ENCODE results near the gene SUSD2. TPM values are rescaled to one million over a fixed set of nuclear protein-coding genes. Genes with fewer than 3 reads are reported as not detected.
"Not testable (repeated sequence)": the region's sequence is repeated elsewhere in the genome, so short reads cannot be mapped to it uniquely, and the experiment has no call there.

Gene SUSD2
- total RNA-seq, 1 experiment from 2014 or later = 2.5 TPM

GRCh38 chr22:24200619-24201212 is 19.4 kb downstream of the SUSD2 start:
- peak; percentile 73 for DNase-seq
- H3K4me1 Mint-ChIP-seq (ENCODE audit: low read depth, unreplicated experiment) = peaks cover 48% of the 10 kb centered on the region
- no peaks in the 10 kb centered on the region for H3K9me3 Mint-ChIP-seq (ENCODE audit: low read depth, unreplicated experiment)
- peak overlapping the region; percentile 98 for H3K27ac Mint-ChIP-seq (ENCODE audit: unreplicated experiment)
- H3K4me3 Mint-ChIP-seq (ENCODE audit: low read depth, unreplicated experiment) = no peak overlapping the region
- no TSS peak for BruUV-seq (replicated peaks)
- CTCF ChIA-PET = interaction anchor here (1.1 to 1.3 kb wide), 3 partner anchors 11 to 47 kb away, joined by 3 to 6 read pairs (median 5); no protein-coding TSS in a partner anchor
- TF ChIP-seq CTCF (IDR thresholded peaks at IDR 0.05; ENCODE audit: unreplicated experiment) = no peak
- no peaks in the 10 kb centered on the region for H3K27me3 Mint-ChIP-seq (ENCODE audit: unreplicated experiment)
- intact Hi-C loops (cut with micrococcal nuclease; ENCODE audit: unreplicated experiment) = loop anchor here (5.0 kb wide), 1 partner anchor 47 kb away; the partner anchor contains the start of gene GGT5
- H3K36me3 Mint-ChIP-seq (ENCODE audit: insufficient read depth, unreplicated experiment) = peaks cover 28% of the 10 kb centered on the region

GRCh38 chr22:24201681-24202614 is 20.7 kb downstream of the SUSD2 start:
- peaks cover 23% of the 10 kb centered on the region for H3K36me3 Mint-ChIP-seq (ENCODE audit: insufficient read depth, unreplicated experiment)
- peak; percentile 52 for DNase-seq
- CTCF ChIA-PET = interaction anchor here (0.7 to 0.9 kb wide), 3 partner anchors 11 to 45 kb away, joined by 3 read pairs; no protein-coding TSS in a partner anchor
- no peak for TF ChIP-seq CTCF (IDR thresholded peaks at IDR 0.05; ENCODE audit: unreplicated experiment)
- H3K9me3 Mint-ChIP-seq (ENCODE audit: low read depth, unreplicated experiment) = no peaks in the 10 kb centered on the region
- intact Hi-C loops (cut with micrococcal nuclease; ENCODE audit: unreplicated experiment) = loop anchor here (5.0 kb wide), 1 partner anchor 45 kb away; the partner anchor contains the start of gene GGT5
- peak overlapping the region; percentile 98 for H3K27ac Mint-ChIP-seq (ENCODE audit: unreplicated experiment)
- H3K4me3 Mint-ChIP-seq (ENCODE audit: low read depth, unreplicated experiment) = peak overlapping the region; percentile 40
- BruUV-seq (replicated peaks) = no TSS peak
- H3K4me1 Mint-ChIP-seq (ENCODE audit: low read depth, unreplicated experiment) = peaks cover 49% of the 10 kb centered on the region
- H3K27me3 Mint-ChIP-seq (ENCODE audit: unreplicated experiment) = no peaks in the 10 kb centered on the region

GRCh38 chr22:24203856-24204255 is 22.6 kb downstream of the SUSD2 start:
- H3K27ac Mint-ChIP-seq (ENCODE audit: unreplicated experiment) = not testable (repeated sequence)
- H3K36me3 Mint-ChIP-seq (ENCODE audit: insufficient read depth, unreplicated experiment) = peaks cover 29% of the 10 kb centered on the region

GRCh38 chr22:24205438-24206195 is 24.3 kb downstream of the SUSD2 start:
- no peak overlapping the region for H3K4me3 Mint-ChIP-seq (ENCODE audit: low read depth, unreplicated experiment)
- H3K27me3 Mint-ChIP-seq (ENCODE audit: unreplicated experiment) = no peaks in the 10 kb centered on the region
- peaks cover 29% of the 10 kb centered on the region for H3K36me3 Mint-ChIP-seq (ENCODE audit: insufficient read depth, unreplicated experiment)
- CTCF ChIA-PET = no interaction called here
- TF ChIP-seq CTCF (IDR thresholded peaks at IDR 0.05; ENCODE audit: unreplicated experiment) = no peak
- peaks cover 67% of the 10 kb centered on the region for H3K4me1 Mint-ChIP-seq (ENCODE audit: low read depth, unreplicated experiment)
- H3K9me3 Mint-ChIP-seq (ENCODE audit: low read depth, unreplicated experiment) = no peaks in the 10 kb centered on the region
- BruUV-seq (replicated peaks) = no TSS peak
- intact Hi-C loops (cut with micrococcal nuclease; ENCODE audit: unreplicated experiment) = no loop called here
- DNase-seq = no peak
- H3K27ac Mint-ChIP-seq (ENCODE audit: unreplicated experiment) = peak overlapping the region; percentile 82

More at GRCh38 chr22:24203856-24204255, 22.6 kb downstream of the SUSD2 start:
- intact Hi-C loops (cut with micrococcal nuclease; ENCODE audit: unreplicated experiment) = loop anchor here (5.0 kb wide), 1 partner anchor 43 kb away; the partner anchor contains the start of gene GGT5
- H3K9me3 Mint-ChIP-seq (ENCODE audit: low read depth, unreplicated experiment); BruUV-seq (replicated peaks); H3K4me3 Mint-ChIP-seq (ENCODE audit: low read depth, unreplicated experiment); DNase-seq; H3K27me3 Mint-ChIP-seq (ENCODE audit: unreplicated experiment); CTCF ChIA-PET: not testable (repeated sequence)
- H3K4me1 Mint-ChIP-seq (ENCODE audit: low read depth, unreplicated experiment) = peaks cover 62% of the 10 kb centered on the region

GRCh38 chr22:24206460-24207263 is 25.4 kb downstream of the SUSD2 start:
- H3K27me3 Mint-ChIP-seq (ENCODE audit: unreplicated experiment); H3K4me3 Mint-ChIP-seq (ENCODE audit: low read depth, unreplicated experiment); CTCF ChIA-PET; H3K9me3 Mint-ChIP-seq (ENCODE audit: low read depth, unreplicated experiment); BruUV-seq (replicated peaks); intact Hi-C loops (cut with micrococcal nuclease; ENCODE audit: unreplicated experiment); DNase-seq: not testable (repeated sequence)
- Mint-ChIP-seq H3K4me1 (ENCODE audit: low read depth, unreplicated experiment) (peaks cover 57% of the 10 kb centered on the region), H3K36me3 (ENCODE audit: insufficient read depth, unreplicated experiment) (peaks cover 24% of the 10 kb centered on the region), H3K27ac (ENCODE audit: unreplicated experiment) (peak overlapping the region; percentile 88)

All from Calu3 (cell line).